GM19463 (cell line): ENCODE data around the gene CARHSP1.
"Not testable (repeated sequence)": the region's sequence is repeated elsewhere in the genome, so short reads cannot be mapped to it uniquely, and the experiment has no call there.

Source experiments
- ATAC-seq: cut with Tn5 transposase; IDR thresholded peaks from one replicate; pipeline ENCODE4 v1.9.1; 2021; ENCODE audit warnings: mild to moderate bottlenecking, moderate library complexity; ENCODE audit not compliant: unreplicated experiment

Gene CARHSP1

GRCh38 chr16:8868416-8869211 lies at the start of gene CARHSP1:
Gene CARHSP1, minus strand, starts transcription at chr16:8869006. Its CDS starts 9,678 bp downstream, at chr16:8859328.
- ATAC-seq = peak; percentile 71

- not testable (repeated sequence) for ATAC-seq
These were observed 48.5 kb upstream of the CARHSP1 start for GRCh38 chr16:8917336-8917735.

- no peak for ATAC-seq
These were observed 47.9 kb upstream of the CARHSP1 start for GRCh38 chr16:8916541-8917225.

- no peak for ATAC-seq
These were observed 47.0 kb upstream of the CARHSP1 start for GRCh38 chr16:8915722-8916301.

- ATAC-seq = no peak
These were observed 45.3 kb upstream of the CARHSP1 start for GRCh38 chr16:8914098-8914497.

- no peak for ATAC-seq
These were observed 44.0 kb upstream of the CARHSP1 start for GRCh38 chr16:8912793-8913192.

- no peak for ATAC-seq
These were observed 42.0 kb upstream of the CARHSP1 start for GRCh38 chr16:8910811-8911210.

GRCh38 chr16:8908810-8909468 lies 40.1 kb upstream of the CARHSP1 start:
- no peak for ATAC-seq

GRCh38 chr16:8907096-8907495 lies 38.3 kb upstream of the CARHSP1 start:
- no peak for ATAC-seq

GRCh38 chr16:8905795-8906591 lies 37.2 kb upstream of the CARHSP1 start:
- no peak for ATAC-seq

- ATAC-seq = no peak
These were observed 36.5 kb upstream of the CARHSP1 start for GRCh38 chr16:8905168-8905762.

- ATAC-seq = no peak
These were observed 35.2 kb upstream of the CARHSP1 start for GRCh38 chr16:8904018-8904430.

GRCh38 chr16:8903004-8903403 lies 34.2 kb upstream of the CARHSP1 start:
- ATAC-seq = no peak

- no peak for ATAC-seq
These were observed 32.6 kb upstream of the CARHSP1 start for GRCh38 chr16:8901320-8901861.

GRCh38 chr16:8900343-8900742 lies 31.5 kb upstream of the CARHSP1 start:
- no peak for ATAC-seq

GRCh38 chr16:8899709-8900317 lies 31.0 kb upstream of the CARHSP1 start:
- ATAC-seq = no peak

- no peak for ATAC-seq
These were observed 30.0 kb upstream of the CARHSP1 start for GRCh38 chr16:8898660-8899318.

- no peak for ATAC-seq
These were observed 26.0 kb upstream of the CARHSP1 start for GRCh38 chr16:8894736-8895334.
